Tibial nerve (tissue), 4 donors: Measurements from ENCODE around the gene SMOC1. TPM values are rescaled to one million over a fixed set of nuclear protein-coding genes. Genes with fewer than 3 reads are reported as not detected.

Experiments
- DNase-seq, 2 donors: peaks; one replicate each; pipeline ENCODE4 v3.0.0-alpha.2; 2019; ENCODE audit warnings: low spot score in 2 of 2
- H3K27ac ChIP-seq, 4 donors: fragments of 200-600 bp; sonication (generic) in 3 of 4; one replicate each; pipeline ENCODE4 v1.5.1; 2017 to 2019; ENCODE audit warnings: mild to moderate bottlenecking in 1 of 4
- H3K27me3 ChIP-seq, 2 donors: fragments of 200-600 bp; sonication (generic) in 1 of 2; one replicate each; pipeline versions ENCODE4 v1.5.1 to v1.6.0; 2017 to 2019
- H3K36me3 ChIP-seq, 3 donors: fragments of 200-600 bp; sonication (generic); one replicate each; pipeline ENCODE4 v1.5.1; 2018 to 2019
- H3K4me1 ChIP-seq, 4 donors: fragments of 200-600 bp; sonication (generic) in 3 of 4; one replicate each; pipeline ENCODE4 v1.5.1; 2017 to 2019
- H3K4me3 ChIP-seq, 4 donors: fragments of 200-600 bp; sonication (generic) in 3 of 4; one replicate each; pipeline ENCODE4 v1.5.1; 2017 to 2019; ENCODE audit warnings: mild to moderate bottlenecking in 1 of 4, moderate library complexity in 1 of 4
- H3K9me3 ChIP-seq, 4 donors: fragments of 200-600 bp; sonication (generic) in 3 of 4; one replicate each; pipeline ENCODE4 v1.5.1; 2017 to 2019
- CTCF ChIP-seq, 5 experiments: fragments of 200-600 bp in 3 of 5; fragments of 450-650 bp in 2 of 5; sonication (generic) in 3 of 5; IDR thresholded peaks; one replicate each; pipeline ENCODE4 v1.5.1; 2016 to 2019; ENCODE audit warnings: antibody characterized with exemption in 5 of 5, mild to moderate bottlenecking in 3 of 5, moderate library complexity in 2 of 5
- EP300 ChIP-seq, 2 donors: sonication (generic); formaldehyde crosslinking; IDR thresholded peaks; one replicate each; pipeline ENCODE4 v1.6.1; 2017; ENCODE audit warnings: antibody characterized with exemption in 2 of 2, mild to moderate bottlenecking in 1 of 2
- POLR2A ChIP-seq, 2 donors: fragments of 450-650 bp; IDR thresholded peaks; one replicate each; pipeline ENCODE4 v1.6.1; 2017; ENCODE audit warnings: antibody characterized with exemption in 2 of 2, mild to moderate bottlenecking in 2 of 2, moderate library complexity in 2 of 2
- WGBS, 2 donors: methylation state at CpG; one replicate each; pipeline ENCODE4 v1.1.5; 2018; 5-methylcytosine and 5-hydroxymethylcytosine counted together
- total RNA-seq, 4 donors: library from RNA; depleted of rRNA; stranded (reverse); fragments of >200 nt; gene quantifications; one replicate each; pipeline ENCODE4 v1.1.0, GENCODE V29; 2016

Gene SMOC1
- total RNA-seq, 4 donors from 2014 or later, result 6.0 to 14.4 (median 13.3) TPM

GRCh38 chr14:69854598-69854997 lies 24.6 kb upstream of the SMOC1 start:
- Histone ChIP-seq H3K4me3 (no peak overlapping the region), H3K27ac (no peak overlapping the region), H3K27me3 (peaks cover 0 to 34% of the 10 kb centered on the region in 2 donors), H3K36me3 (no peaks in the 10 kb centered on the region), H3K4me1 (no peaks in the 10 kb centered on the region), H3K9me3 (no peaks in the 10 kb centered on the region)
- TF ChIP-seq EP300 (IDR thresholded peaks at IDR 0.05), result no peak
- TF ChIP-seq CTCF (IDR thresholded peaks at IDR 0.05), result no peak
- no peak for TF ChIP-seq POLR2A (IDR thresholded peaks at IDR 0.05)
- 69 to 73% methylated on average over 2 of the region's 2 CpGs for WGBS, 2 donors
- no peak for DNase-seq

- TF ChIP-seq CTCF (IDR thresholded peaks at IDR 0.05) (no peak), EP300 (IDR thresholded peaks at IDR 0.05) (no peak), POLR2A (IDR thresholded peaks at IDR 0.05) (no peak)
- WGBS, 2 donors, result 74 to 75% methylated on average over 8 of the region's 8 CpGs
- no peak for DNase-seq
These were observed 23.9 kb upstream of the SMOC1 start for GRCh38 chr14:69855180-69855832.

GRCh38 chr14:69858801-69859200 lies 20.4 kb upstream of the SMOC1 start:
- no peaks in the 10 kb centered on the region for H3K27me3 ChIP-seq
- 59 to 62% methylated on average over 8 of the region's 8 CpGs for WGBS, 2 donors
- no peaks in the 10 kb centered on the region for H3K9me3 ChIP-seq
- H3K27ac ChIP-seq, result no peak overlapping the region
- no peak for DNase-seq
- TF ChIP-seq EP300 (IDR thresholded peaks at IDR 0.05) (no peak), POLR2A (IDR thresholded peaks at IDR 0.05) (no peak), CTCF (IDR thresholded peaks at IDR 0.05) (no peak)
- no peaks in the 10 kb centered on the region for H3K36me3 ChIP-seq
- H3K4me3 ChIP-seq, result no peak overlapping the region
- no peaks in the 10 kb centered on the region for H3K4me1 ChIP-seq

More at GRCh38 chr14:69855180-69855832, 23.9 kb upstream of the SMOC1 start:
- H3K27ac ChIP-seq, result no peak overlapping the region
- no peaks in the 10 kb centered on the region for H3K4me1 ChIP-seq
- peaks cover 0 to 26% of the 10 kb centered on the region in 2 donors for H3K27me3 ChIP-seq
- no peak overlapping the region for H3K4me3 ChIP-seq
- no peaks in the 10 kb centered on the region for H3K36me3 ChIP-seq
- H3K9me3 ChIP-seq, result no peaks in the 10 kb centered on the region

GRCh38 chr14:69859591-69859990 lies 19.6 kb upstream of the SMOC1 start:
- H3K27me3 ChIP-seq, result no peaks in the 10 kb centered on the region
- no peaks in the 10 kb centered on the region for H3K36me3 ChIP-seq
- no peak overlapping the region for H3K27ac ChIP-seq
- H3K9me3 ChIP-seq, result peaks cover 0 to 5% (median 0%) of the 10 kb centered on the region in 4 donors
- no peaks in the 10 kb centered on the region for H3K4me1 ChIP-seq
- WGBS, 2 donors, result 78 to 79% methylated on average over 14 of the region's 14 CpGs
- no peak for TF ChIP-seq POLR2A (IDR thresholded peaks at IDR 0.05)
- TF ChIP-seq CTCF (IDR thresholded peaks at IDR 0.05), result no peak
- TF ChIP-seq EP300 (IDR thresholded peaks at IDR 0.05), result no peak
- no peak overlapping the region for H3K4me3 ChIP-seq
- DNase-seq, result no peak

GRCh38 chr14:69860221-69860620 lies 19.0 kb upstream of the SMOC1 start:
- no peaks in the 10 kb centered on the region for H3K4me1 ChIP-seq
- H3K9me3 ChIP-seq, result peaks cover 0 to 11% (median 0%) of the 10 kb centered on the region in 4 donors
- H3K4me3 ChIP-seq, result no peak overlapping the region
- WGBS, 2 donors, result 35 to 41% methylated on average over 12 of the region's 12 CpGs
- H3K27me3 ChIP-seq, result no peaks in the 10 kb centered on the region
- DNase-seq, result no peak
- TF ChIP-seq POLR2A (IDR thresholded peaks at IDR 0.05) (no peak), EP300 (IDR thresholded peaks at IDR 0.05) (no peak), CTCF (IDR thresholded peaks at IDR 0.05) (no peak)
- no peaks in the 10 kb centered on the region for H3K36me3 ChIP-seq
- H3K27ac ChIP-seq, result no peak overlapping the region
